GM18508 (cell line): ENCODE measurements around the gene TMEM259.

Experiments
- ATAC-seq: cut with Tn5 transposase; IDR thresholded peaks from one replicate; pipeline ENCODE4 v1.9.1; 2021; ENCODE audit warnings: moderate number of reproducible peaks; ENCODE audit not compliant: insufficient read depth, unreplicated experiment

The TMEM259 gene

GRCh38 chr19:964761-965694 lies 55.9 kb downstream of the TMEM259 start:
- no peak for ATAC-seq

- no peak for ATAC-seq
Measured at GRCh38 chr19:964116-964520, 56.8 kb downstream of the TMEM259 start.

DNA sequence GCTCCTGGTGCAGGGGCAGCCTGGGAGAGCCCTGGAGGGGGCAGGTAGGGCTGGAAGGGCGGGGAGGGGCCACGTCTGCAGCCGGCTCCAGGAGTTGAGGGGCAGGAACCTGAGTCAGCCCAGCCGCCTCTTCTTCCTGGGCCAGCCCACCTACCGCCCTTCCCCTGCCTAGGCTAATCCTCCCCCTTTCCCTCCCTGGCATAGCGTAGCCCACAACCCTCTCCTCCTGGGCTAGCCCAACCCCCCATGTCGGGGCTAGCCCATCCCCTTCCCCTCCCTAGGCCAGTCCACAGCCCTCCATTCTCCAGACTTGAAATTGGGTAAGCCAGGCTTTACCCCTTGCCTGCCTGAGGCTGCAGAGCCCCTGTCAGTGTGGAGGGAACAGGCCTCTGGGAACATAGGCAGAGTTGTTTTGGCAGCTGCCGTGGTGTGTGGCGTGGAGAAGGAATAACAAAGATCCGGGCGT lies 57.4 kb downstream of the TMEM259 start:
- no peak for ATAC-seq

- no peak for ATAC-seq
Measured at GRCh38 chr19:962683-963400, 58.1 kb downstream of the TMEM259 start.

- no peak for ATAC-seq
Measured at GRCh38 chr19:961866-962620, 58.9 kb downstream of the TMEM259 start.

DNA sequence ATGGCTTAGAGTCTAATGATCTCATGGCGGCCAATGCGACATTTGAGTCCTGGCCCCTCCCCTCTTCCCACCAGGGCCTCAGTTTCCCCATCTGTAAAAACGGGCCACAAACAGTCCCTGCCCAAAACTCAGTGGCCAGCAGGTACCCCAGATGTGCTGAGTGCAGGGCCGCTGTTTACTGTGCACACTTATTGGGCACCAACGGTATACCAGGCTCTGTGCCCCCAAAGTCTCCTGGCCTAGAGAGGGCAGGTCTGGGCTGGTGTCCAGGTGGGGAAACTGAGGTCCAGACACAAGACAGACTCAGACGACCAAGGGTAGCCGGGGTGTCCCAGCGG lies 60.4 kb downstream of the TMEM259 start:
- no peak for ATAC-seq

- ATAC-seq = no peak
Measured at GRCh38 chr19:960020-960419, 60.9 kb downstream of the TMEM259 start.
